GOT3 (cell line): ENCODE measurements around the gene AUTS2.

Experiments used
- DNase-seq: peaks from one replicate; lab custom pipeline; 2025; ENCODE audit warnings: mixed read lengths; lab: John Stamatoyannopoulos, UW

Gene AUTS2

GRCh38 chr7:70384024-70384423 is 785.7 kb downstream of the AUTS2 start:
- no peak for DNase-seq

GRCh38 chr7:70384891-70385290 is 786.6 kb downstream of the AUTS2 start:
- DNase-seq: no peak

GRCh38 chr7:70387217-70387616 is 788.9 kb downstream of the AUTS2 start:
- DNase-seq: no peak

GRCh38 chr7:70389531-70390151 is 791.4 kb downstream of the AUTS2 start:
- DNase-seq: no peak

- no peak for DNase-seq
These were observed 792.0 kb downstream of the AUTS2 start for GRCh38 chr7:70390251-70390650.

- DNase-seq: no peak
These were observed 794.1 kb downstream of the AUTS2 start for GRCh38 chr7:70392256-70392876.

GRCh38 chr7:70392877-70393435 is 794.7 kb downstream of the AUTS2 start:
- no peak for DNase-seq

- no peak for DNase-seq
These were observed 795.7 kb downstream of the AUTS2 start for GRCh38 chr7:70393956-70394355.

GRCh38 chr7:70400829-70401380 is 802.6 kb downstream of the AUTS2 start:
- DNase-seq: no peak

- no peak for DNase-seq
These were observed 803.8 kb downstream of the AUTS2 start for GRCh38 chr7:70402069-70402468.

- DNase-seq: no peak
These were observed 807.0 kb downstream of the AUTS2 start for GRCh38 chr7:70405241-70405640.

GRCh38 chr7:70406186-70406949 is 808.1 kb downstream of the AUTS2 start:
- no peak for DNase-seq

- no peak for DNase-seq
These were observed 808.6 kb downstream of the AUTS2 start for GRCh38 chr7:70406950-70407209.

GRCh38 chr7:70408477-70408876 is 810.2 kb downstream of the AUTS2 start:
- no peak for DNase-seq

GRCh38 chr7:70408891-70409290 is 810.6 kb downstream of the AUTS2 start:
- no peak for DNase-seq

GRCh38 chr7:70410134-70410750 is 812.0 kb downstream of the AUTS2 start:
- no peak for DNase-seq

GRCh38 chr7:70414368-70414767 is 816.1 kb downstream of the AUTS2 start:
- DNase-seq: no peak

GRCh38 chr7:70415179-70415972 is 817.1 kb downstream of the AUTS2 start:
- no peak for DNase-seq

- DNase-seq: no peak
These were observed 818.2 kb downstream of the AUTS2 start for GRCh38 chr7:70416347-70416985.

- no peak for DNase-seq
These were observed 818.8 kb downstream of the AUTS2 start for GRCh38 chr7:70416986-70417655.
